Skeletal muscle satellite cell (primary cell): Measurements from ENCODE around the gene TLX3.
"Not testable (repeated sequence)": the region's sequence is repeated elsewhere in the genome, so short reads cannot be mapped to it uniquely, and the experiment has no call there.

Experiments
- H3K27me3 ChIP-seq: 2 replicates; pipeline ENCODE4 v1.7.0; 2013; ENCODE audit warnings: low read length; ENCODE audit not compliant: control insufficient read depth, insufficient read depth
- H3K36me3 ChIP-seq: 2 replicates; pipeline ENCODE4 v1.7.0; 2013; ENCODE audit warnings: mild to moderate bottlenecking, control low read depth, low read length; ENCODE audit not compliant: insufficient read depth
- H3K4me1 ChIP-seq: 2 replicates; pipeline ENCODE4 v1.7.0; 2013; ENCODE audit warnings: low read length; ENCODE audit not compliant: control insufficient read depth, insufficient read depth
- H3K4me2 ChIP-seq: 2 replicates; pipeline ENCODE4 v1.7.0; 2013; ENCODE audit warnings: mild to moderate bottlenecking, low read length
- H3K4me3 ChIP-seq: 2 replicates; pipeline ENCODE4 v1.7.0; 2013; ENCODE audit warnings: low read length
- H3K9ac ChIP-seq: 2 replicates; pipeline ENCODE4 v1.7.0; 2013; ENCODE audit warnings: mild to moderate bottlenecking, low read depth, low read length, moderate library complexity
- H3K9me3 ChIP-seq: replicated peaks from 2 replicates; pipeline ENCODE4 v1.7.0; 2013; ENCODE audit warnings: mild to moderate bottlenecking, control low read depth, low read length

Gene TLX3

DNA sequence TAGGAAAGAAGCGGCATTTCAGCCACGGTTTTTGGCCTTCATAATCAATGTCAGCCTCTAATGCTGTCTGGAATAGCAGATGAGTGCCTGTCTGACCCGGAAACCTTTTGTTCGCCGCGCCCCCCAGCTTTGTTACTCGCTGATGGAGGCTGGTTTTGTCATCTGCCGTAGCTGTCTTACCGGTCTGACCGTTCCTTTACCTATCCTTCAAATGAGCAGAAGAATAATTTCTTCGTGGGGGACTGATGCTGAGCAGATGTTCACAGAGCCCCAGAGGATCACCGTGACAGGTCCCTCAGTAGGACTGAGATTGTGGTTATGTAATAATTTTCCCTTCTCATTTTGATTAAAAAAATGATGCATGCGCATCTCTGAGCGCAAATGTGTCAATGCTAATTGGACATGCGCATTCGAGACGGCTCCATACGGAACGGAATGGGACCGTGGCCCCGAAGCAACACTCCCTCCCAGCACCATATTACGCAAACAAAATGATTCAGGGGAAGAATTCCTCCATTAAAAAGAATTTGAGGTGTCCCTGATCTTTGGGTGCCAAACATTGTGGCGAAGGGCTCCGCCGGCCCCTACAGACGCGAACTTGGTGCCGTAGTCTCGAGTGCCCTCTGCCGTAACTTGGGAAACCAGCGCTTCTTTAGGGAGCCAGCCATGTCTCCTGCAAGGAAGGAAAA lies 27.6 kb downstream of the TLX3 start:
- Histone ChIP-seq H3K9me3 (no peaks in the 10 kb centered on the region), H3K36me3 (no peaks in the 10 kb centered on the region), H3K27me3 (peaks cover 48% of the 10 kb centered on the region), H3K4me2 (peak overlapping the region; percentile 87), H3K4me1 (peaks cover 6% of the 10 kb centered on the region), H3K4me3 (peak overlapping the region; percentile 70), H3K9ac (peak overlapping the region; percentile 60)

DNA sequence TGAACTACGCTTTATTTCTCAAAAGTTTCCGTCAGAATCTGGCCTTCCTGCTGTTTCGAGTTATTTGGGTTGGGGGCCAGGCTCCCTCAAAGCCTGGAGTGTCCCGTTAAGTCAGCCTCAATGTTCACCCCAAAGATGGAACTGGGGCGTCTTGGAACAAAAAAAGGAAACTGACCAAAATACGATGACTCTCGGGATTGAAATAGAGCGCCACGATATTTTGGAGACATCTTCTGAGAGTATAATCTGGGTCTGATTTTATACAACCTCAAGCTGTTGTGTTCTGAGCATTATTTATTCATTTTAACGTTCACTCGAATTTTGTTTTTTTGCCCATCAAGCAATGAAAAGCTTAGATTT lies 28.1 kb downstream of the TLX3 start:
- H3K9ac ChIP-seq, result peak overlapping the region; percentile 60
- H3K4me2 ChIP-seq, result peak overlapping the region; percentile 87
- H3K4me1 ChIP-seq, result peaks cover 6% of the 10 kb centered on the region
- no peaks in the 10 kb centered on the region for H3K9me3 ChIP-seq
- H3K27me3 ChIP-seq, result peaks cover 43% of the 10 kb centered on the region
- no peaks in the 10 kb centered on the region for H3K36me3 ChIP-seq
- H3K4me3 ChIP-seq, result peak overlapping the region; percentile 70

DNA sequence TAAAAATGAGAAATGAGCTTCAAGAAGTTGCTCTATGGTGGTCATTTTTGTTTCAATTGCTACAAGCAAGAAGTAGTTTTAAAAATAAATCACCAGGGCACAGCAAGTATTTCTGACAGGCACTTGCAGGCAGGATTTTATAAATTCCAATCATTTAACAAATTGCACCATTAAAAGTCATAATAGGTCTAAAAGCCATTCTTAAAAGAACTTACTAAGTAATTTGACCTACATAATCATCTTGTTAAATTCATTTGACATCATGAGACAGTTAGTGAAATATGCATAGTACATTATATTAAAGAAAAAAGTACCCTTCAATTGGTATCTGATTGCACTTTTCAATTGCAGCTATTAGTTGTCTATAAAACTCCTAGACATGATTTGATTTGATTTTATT lies 31.0 kb downstream of the TLX3 start:
- Histone ChIP-seq H3K27me3 (peaks cover 33% of the 10 kb centered on the region), H3K36me3 (no peaks in the 10 kb centered on the region), H3K9me3 (no peaks in the 10 kb centered on the region)

GRCh38 chr5:171340491-171340890 lies 31.4 kb downstream of the TLX3 start:
- Histone ChIP-seq H3K27me3 (peaks cover 28% of the 10 kb centered on the region), H3K9ac (no peak overlapping the region), H3K36me3 (no peaks in the 10 kb centered on the region), H3K4me2 (no peak overlapping the region), H3K4me3 (no peak overlapping the region), H3K9me3 (no peaks in the 10 kb centered on the region), H3K4me1 (peaks cover 6% of the 10 kb centered on the region)

More for the DNA sequence above, 31.0 kb downstream of the TLX3 start:
- H3K4me3 ChIP-seq, result no peak overlapping the region
- no peak overlapping the region for H3K4me2 ChIP-seq
- H3K4me1 ChIP-seq, result peaks cover 6% of the 10 kb centered on the region
- H3K9ac ChIP-seq, result no peak overlapping the region

- Histone ChIP-seq H3K9ac (no peak overlapping the region), H3K4me1 (peaks cover 2% of the 10 kb centered on the region), H3K36me3 (no peaks in the 10 kb centered on the region), H3K4me2 (no peak overlapping the region), H3K4me3 (no peak overlapping the region), H3K9me3 (no peaks in the 10 kb centered on the region), H3K27me3 (peaks cover 15% of the 10 kb centered on the region)
Observed at GRCh38 chr5:171342362-171343111, 33.5 kb downstream of the TLX3 start.

DNA sequence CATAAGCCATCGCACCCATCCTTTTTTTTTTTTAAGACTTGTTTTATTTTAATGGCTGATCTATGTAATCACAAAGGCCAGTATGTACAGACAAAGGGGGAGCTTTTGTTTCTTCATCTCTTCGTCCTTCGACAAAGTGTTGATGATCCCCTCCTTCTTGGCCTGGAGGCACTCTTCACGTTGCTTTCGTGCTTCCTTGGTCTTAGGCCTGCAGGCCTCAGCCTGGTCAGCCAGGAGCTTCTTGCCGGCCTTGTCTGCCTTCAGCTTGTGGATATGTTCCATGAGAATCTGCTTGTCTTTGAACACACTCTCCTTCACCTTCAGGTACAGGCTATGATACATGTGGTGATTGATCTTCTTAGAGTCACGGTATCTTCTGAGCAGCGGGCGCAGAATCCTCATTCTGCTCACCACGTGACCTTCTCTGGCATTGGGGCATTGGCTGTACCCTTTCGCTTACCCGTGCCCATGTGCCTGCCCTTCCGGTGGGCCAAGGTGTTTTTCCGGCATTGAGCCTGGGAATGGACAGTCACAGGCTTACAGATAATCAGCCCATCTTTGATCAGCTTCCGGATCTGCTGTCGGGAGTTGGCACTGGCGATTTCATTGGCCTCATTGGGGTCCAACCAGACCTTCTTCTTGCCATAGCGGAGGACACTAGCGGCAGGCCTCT lies 36.0 kb downstream of the TLX3 start:
- Histone ChIP-seq H3K36me3 (no peaks in the 10 kb centered on the region), H3K4me3 (no peak overlapping the region), H3K4me1 (no peaks in the 10 kb centered on the region), H3K27me3 (peaks cover 5% of the 10 kb centered on the region), H3K4me2 (no peak overlapping the region), H3K9ac (no peak overlapping the region), H3K9me3 (no peaks in the 10 kb centered on the region)

DNA sequence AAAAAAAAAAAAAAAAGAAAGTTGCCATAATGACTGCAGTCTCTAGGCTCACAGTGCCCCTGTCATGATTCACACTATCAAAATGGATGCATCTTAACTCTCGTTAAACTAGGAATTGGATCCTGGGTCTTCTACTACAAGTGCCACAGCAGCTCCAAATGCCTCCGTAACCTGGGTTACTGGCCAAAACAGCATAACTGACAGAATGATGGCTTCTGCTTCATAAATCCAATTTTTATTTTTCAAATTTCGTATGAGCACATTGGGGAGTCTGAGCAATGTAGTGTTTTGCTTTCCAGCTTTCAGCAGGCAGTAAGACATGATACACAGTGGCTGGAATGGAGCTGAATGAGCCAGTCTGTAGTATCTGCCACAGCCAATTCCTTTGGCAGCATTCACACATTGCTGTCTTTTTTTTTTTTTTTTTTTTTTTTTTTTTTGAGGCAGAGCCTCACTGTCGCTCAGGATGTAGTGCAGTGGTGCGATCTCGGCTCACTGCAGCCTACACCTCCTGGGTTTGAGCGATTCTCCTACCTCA lies 42.6 kb downstream of the TLX3 start:
- no peak overlapping the region for H3K4me3 ChIP-seq
- no peaks in the 10 kb centered on the region for H3K9me3 ChIP-seq
- H3K27me3 ChIP-seq, result no peaks in the 10 kb centered on the region
- H3K9ac ChIP-seq, result no peak overlapping the region
- no peak overlapping the region for H3K4me2 ChIP-seq
- H3K36me3 ChIP-seq, result no peaks in the 10 kb centered on the region
- H3K4me1 ChIP-seq, result no peaks in the 10 kb centered on the region

GRCh38 chr5:171355302-171355724 lies 46.3 kb downstream of the TLX3 start:
- Histone ChIP-seq H3K9ac (no peak overlapping the region), H3K27me3 (no peaks in the 10 kb centered on the region), H3K9me3 (no peaks in the 10 kb centered on the region), H3K4me3 (no peak overlapping the region), H3K36me3 (no peaks in the 10 kb centered on the region), H3K4me2 (no peak overlapping the region), H3K4me1 (no peaks in the 10 kb centered on the region)

DNA sequence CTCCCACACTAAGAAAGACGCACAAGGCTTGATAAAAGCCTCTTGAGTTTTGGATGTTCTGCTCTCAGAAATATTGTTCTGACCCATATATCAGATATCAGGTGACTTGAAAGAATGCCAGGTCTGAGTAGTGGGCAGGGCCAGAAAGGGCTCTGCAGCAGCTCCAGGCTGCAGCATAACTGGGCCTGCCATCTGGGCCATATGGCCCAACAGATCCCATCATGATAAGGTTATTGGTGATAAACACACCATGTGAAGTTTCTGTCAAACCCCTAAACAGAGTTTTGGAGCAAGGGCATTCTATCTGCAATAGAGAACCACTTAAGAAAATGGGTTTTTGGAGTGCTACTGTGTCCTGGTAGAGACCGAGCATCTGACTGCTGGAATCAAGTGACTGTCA lies 48.8 kb downstream of the TLX3 start:
- Histone ChIP-seq H3K9ac (no peak overlapping the region), H3K36me3 (no peaks in the 10 kb centered on the region), H3K4me2 (no peak overlapping the region), H3K4me3 (no peak overlapping the region), H3K4me1 (no peaks in the 10 kb centered on the region), H3K9me3 (no peaks in the 10 kb centered on the region), H3K27me3 (no peaks in the 10 kb centered on the region)

DNA sequence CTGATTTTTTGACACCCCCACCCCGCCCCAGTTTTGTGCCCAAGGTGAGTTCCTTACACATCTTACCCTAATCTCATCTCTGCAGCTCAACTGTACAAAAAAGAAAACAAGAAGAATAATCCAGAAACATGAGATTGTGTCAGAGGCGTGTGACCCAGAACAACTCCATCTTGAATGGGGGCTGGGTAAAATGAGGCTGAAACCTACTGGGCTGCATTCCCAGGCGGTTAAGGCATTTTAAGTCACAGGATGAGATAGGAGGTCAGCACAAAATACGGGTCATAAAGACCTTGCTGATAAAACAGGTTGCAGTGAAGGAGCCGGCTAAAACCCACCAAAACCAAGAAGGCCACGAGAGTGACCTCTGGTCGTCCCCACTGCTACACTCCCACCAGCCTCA lies 52.1 kb downstream of the TLX3 start:
- H3K4me2 ChIP-seq, H3K36me3 ChIP-seq, H3K4me1 ChIP-seq, H3K27me3 ChIP-seq, H3K9ac ChIP-seq, H3K4me3 ChIP-seq, H3K9me3 ChIP-seq: not testable (repeated sequence)
